SK-N-MC (cell line): ENCODE results near the gene C9orf78.

Experiments
- DNase-seq: peaks from one replicate; pipeline ENCODE4 v3.0.0-alpha.2; 2011; ENCODE audit warnings: low read depth, low spot score
- H3K27ac ChIP-seq: fragments of 200-600 bp; sonication (generic); 2 replicates; pipeline ENCODE4 v1.5.1; 2016; ENCODE audit warnings: mixed run types
- H3K36me3 ChIP-seq: fragments of 200-600 bp; sonication (generic); 2 replicates; pipeline ENCODE4 v1.6.1; 2017; ENCODE audit warnings: antibody characterized with exemption, low read length, mixed read lengths; ENCODE audit not compliant: insufficient read depth
- H3K4me3 ChIP-seq: fragments of 200-600 bp; sonication (generic); 2 replicates; pipeline ENCODE4 v1.5.1; 2016
- H3K9ac ChIP-seq: fragments of 200-600 bp; sonication (generic); 2 replicates; pipeline ENCODE4 v1.8.0; 2017; ENCODE audit warnings: mixed run types, mixed read lengths; ENCODE audit not compliant: insufficient read length
- H3K9me3 ChIP-seq: fragments of 200-600 bp; sonication (generic); 2 replicates; pipeline ENCODE4 v1.6.1; 2017; ENCODE audit warnings: low read depth, mild to moderate bottlenecking, antibody characterized with exemption, low read length, moderate library complexity, mixed read lengths
- EZH2 ChIP-seq: fragments of 200-600 bp; sonication (generic); IDR thresholded peaks from one replicate; pipeline ENCODE4 v1.6.1; 2017; ENCODE audit warnings: antibody characterized with exemption
- FOXP2 ChIP-seq: optimal IDR thresholded peaks from 2 replicates; pipeline ENCODE3; 2011; ENCODE audit warnings: mild to moderate bottlenecking, moderate library complexity; ENCODE audit not compliant: insufficient read depth; ENCODE audit errors: extremely low read length, control extremely low read depth
- POLR2AphosphoS5 ChIP-seq: IDR thresholded peaks from 2 replicates; pipeline ENCODE4 v1.6.1; 2012; ENCODE audit warnings: mild to moderate bottlenecking, low read depth, low read length, borderline replicate concordance

The C9orf78 gene

DNA sequence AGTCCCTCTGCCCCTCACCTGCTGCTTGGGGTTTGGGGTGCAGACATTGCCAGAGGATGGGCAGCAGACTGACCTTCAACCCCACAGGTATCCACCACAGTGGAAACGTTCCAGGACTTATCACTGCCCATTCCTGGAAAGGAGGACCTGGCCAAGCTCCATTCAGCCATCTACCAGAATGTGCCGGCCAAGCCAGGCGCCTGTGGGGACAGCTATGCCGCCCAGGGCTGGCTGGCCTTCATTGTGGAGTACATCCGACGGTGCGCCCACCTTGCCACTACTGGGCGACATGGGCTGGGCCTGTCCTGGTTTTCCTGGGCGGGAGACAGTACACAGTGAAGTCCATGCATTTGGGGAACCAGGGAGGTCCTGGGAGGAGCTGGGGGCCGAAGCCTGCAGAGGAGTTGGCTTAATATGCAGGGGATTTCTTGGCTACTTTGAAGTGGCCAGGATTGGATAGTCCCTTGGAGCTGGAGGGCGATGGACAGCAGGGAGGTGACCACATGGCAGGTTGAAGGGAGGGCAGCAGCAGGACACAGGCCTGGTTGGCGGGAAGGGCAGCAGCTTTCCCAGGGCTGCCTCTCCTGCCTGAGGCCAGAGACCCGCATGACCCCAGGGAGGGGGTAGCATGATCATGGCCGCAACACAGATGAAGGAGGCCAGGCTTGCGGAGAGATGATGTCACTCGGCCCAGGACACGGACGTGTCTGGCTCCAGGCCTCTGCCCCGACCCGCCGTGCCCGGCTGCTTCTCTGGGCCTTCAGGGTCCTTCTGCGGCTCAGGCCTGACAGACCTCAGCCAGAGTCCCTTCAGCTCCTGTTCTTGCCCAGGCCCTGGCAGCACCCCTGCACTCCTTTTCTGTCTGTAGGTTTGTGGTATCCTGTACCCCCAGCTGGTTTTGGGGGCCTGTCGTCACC, 34.8 kb upstream of the C9orf78 start:
- DNase-seq, result no peak
- Histone ChIP-seq H3K4me3 (no peak overlapping the region), H3K36me3 (peaks cover 8% of the 10 kb centered on the region; the same call in 1 of the 2 replicates), H3K9ac (no peak overlapping the region), H3K27ac (no peak overlapping the region), H3K9me3 (no peaks in the 10 kb centered on the region)
- TF ChIP-seq FOXP2 (no peak), EZH2 (no peak), POLR2AphosphoS5 (no peak)

- Histone ChIP-seq H3K4me3 (no peak overlapping the region), H3K9ac (no peak overlapping the region), H3K27ac (no peak overlapping the region), H3K9me3 (no peaks in the 10 kb centered on the region), H3K36me3 (peaks cover 5% of the 10 kb centered on the region; the same call in 1 of the 2 replicates)
- TF ChIP-seq POLR2AphosphoS5, result no peak
- TF ChIP-seq FOXP2, result no peak
- TF ChIP-seq EZH2, result no peak
- no peak for DNase-seq
Observed at GRCh38 chr9:129868872-129869486, 33.9 kb upstream of the C9orf78 start.

- no peak overlapping the region for H3K9ac ChIP-seq
- no peak for DNase-seq
- no peaks in the 10 kb centered on the region for H3K9me3 ChIP-seq
- peaks cover 5% of the 10 kb centered on the region; the same call in 1 of the 2 replicates for H3K36me3 ChIP-seq
- no peak for TF ChIP-seq FOXP2
- TF ChIP-seq EZH2, result no peak
- no peak for TF ChIP-seq POLR2AphosphoS5
- H3K4me3 ChIP-seq, result no peak overlapping the region
- H3K27ac ChIP-seq, result no peak overlapping the region
Observed at GRCh38 chr9:129868023-129868871, 33.2 kb upstream of the C9orf78 start.

- no peak overlapping the region for H3K27ac ChIP-seq
- peaks cover 5% of the 10 kb centered on the region; the same call in 1 of the 2 replicates for H3K36me3 ChIP-seq
- no peak for DNase-seq
- no peak overlapping the region for H3K9ac ChIP-seq
- no peak overlapping the region for H3K4me3 ChIP-seq
- H3K9me3 ChIP-seq, result no peaks in the 10 kb centered on the region
- TF ChIP-seq EZH2 (no peak), POLR2AphosphoS5 (no peak), FOXP2 (no peak)
Observed at GRCh38 chr9:129867136-129868022, 32.3 kb upstream of the C9orf78 start.

DNA sequence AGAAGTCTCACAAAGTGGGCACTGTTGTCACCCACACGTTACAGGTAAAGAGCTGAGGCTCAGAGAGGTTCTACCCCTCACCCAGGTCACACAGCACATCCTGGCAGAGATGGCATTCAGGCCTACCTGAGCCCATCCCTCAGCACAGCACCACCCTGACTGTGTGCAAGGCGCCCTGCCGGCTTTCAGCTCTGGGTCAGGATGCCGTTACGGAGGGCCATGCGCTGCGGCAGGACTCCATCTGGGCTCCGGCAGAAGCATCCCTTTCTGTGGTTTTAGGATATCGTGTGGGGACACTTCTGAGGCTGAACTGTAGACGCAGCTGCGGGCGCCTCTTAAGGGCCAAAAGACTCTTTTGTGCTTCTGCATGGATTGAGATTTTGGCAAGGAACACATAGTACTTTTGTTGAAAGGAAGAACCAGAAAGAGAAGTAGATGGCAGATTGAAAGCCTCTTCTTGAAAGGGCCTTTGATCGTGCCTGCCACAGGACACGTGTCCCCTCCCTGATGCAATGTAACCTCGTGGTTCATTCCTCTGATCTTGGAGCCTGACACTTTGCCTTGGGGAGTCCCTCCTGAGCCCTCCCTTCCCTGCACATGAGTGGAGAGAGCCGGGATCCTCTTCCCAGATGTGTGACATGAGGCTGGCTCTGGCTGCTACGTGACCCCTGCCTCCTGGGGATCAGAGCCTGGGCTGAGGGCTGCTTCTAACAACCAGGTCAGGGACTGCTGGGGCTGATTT, 31.5 kb upstream of the C9orf78 start:
- DNase-seq, result no peak
- no peaks in the 10 kb centered on the region for H3K9me3 ChIP-seq
- H3K4me3 ChIP-seq, result no peak overlapping the region
- H3K27ac ChIP-seq, result no peak overlapping the region
- TF ChIP-seq EZH2 (no peak), FOXP2 (no peak), POLR2AphosphoS5 (no peak)
- peaks cover 10% of the 10 kb centered on the region for H3K36me3 ChIP-seq
- H3K9ac ChIP-seq, result no peak overlapping the region

DNA sequence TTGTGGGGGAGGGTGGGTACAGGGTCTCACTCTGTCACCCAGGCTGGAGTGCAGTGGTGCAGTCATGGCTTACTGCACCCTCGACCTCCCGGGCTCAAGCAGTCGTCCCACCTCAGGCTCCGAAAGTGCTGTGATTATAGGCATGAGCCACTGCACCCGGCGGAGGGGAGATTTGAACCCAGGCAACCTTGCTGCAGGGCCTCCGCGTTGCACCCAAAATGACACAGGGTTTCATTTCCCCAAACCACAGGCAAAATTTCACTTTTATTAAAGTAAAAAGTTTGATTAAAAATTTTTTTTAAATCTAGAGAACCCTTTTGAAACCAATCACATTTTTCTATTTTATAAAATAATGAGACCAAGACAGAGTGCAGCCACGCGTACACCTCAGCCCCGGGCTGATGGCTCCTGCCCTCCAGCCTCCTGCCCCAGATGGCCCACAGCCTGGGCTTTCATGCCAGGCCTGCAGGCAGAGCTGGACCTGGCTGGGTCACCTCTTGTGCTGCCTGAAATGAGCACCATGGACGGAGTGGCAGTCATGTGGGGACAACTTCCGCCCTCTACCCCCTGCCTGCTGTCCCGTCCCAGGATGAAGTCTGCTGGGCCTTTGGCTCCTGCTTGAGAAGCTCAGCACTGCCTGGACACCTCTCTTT, 30.7 kb upstream of the C9orf78 start:
- Histone ChIP-seq H3K4me3 (no peak overlapping the region), H3K9me3 (no peaks in the 10 kb centered on the region), H3K27ac (no peak overlapping the region), H3K36me3 (peaks cover 17% of the 10 kb centered on the region), H3K9ac (no peak overlapping the region)
- DNase-seq, result no peak
- TF ChIP-seq EZH2 (no peak), FOXP2 (no peak), POLR2AphosphoS5 (no peak)
